Activated naive CD4-positive, alpha-beta T cell treated with anti-CD3 and anti-CD28 coated beads, Interleukin-2, amount 50 U/mL, for 24 hours (primary cell): Measurements from ENCODE around the gene KIAA1549.
A peak's percentile ranks its signal among the peaks of the same experiment; 100 is the strongest.

Source experiments
- H3K27ac Mint-ChIP-seq: one replicate; pipeline ENCODE4 v1.8.0; 2021; ENCODE audit warnings: mild to moderate bottlenecking, mixed read lengths
- H3K27me3 Mint-ChIP-seq: one replicate; pipeline ENCODE4 v1.8.0; 2021; ENCODE audit warnings: mixed read lengths
- H3K36me3 Mint-ChIP-seq: one replicate; pipeline ENCODE4 v1.8.0; 2021; ENCODE audit warnings: mixed read lengths
- H3K4me1 Mint-ChIP-seq: one replicate; pipeline ENCODE4 v1.8.0; 2021; ENCODE audit warnings: mixed read lengths
- H3K4me3 Mint-ChIP-seq: one replicate; pipeline ENCODE4 v1.8.0; 2021; ENCODE audit warnings: mild to moderate bottlenecking, mixed read lengths
- H3K9me3 Mint-ChIP-seq: one replicate; pipeline ENCODE4 v1.8.0; 2021; ENCODE audit warnings: mixed read lengths

The KIAA1549 gene

GRCh38 chr7:138911007-138911406 lies 70.2 kb downstream of the KIAA1549 start:
- H3K27ac Mint-ChIP-seq = no peak overlapping the region
- H3K9me3 Mint-ChIP-seq = no peaks in the 10 kb centered on the region
- H3K36me3 Mint-ChIP-seq = no peaks in the 10 kb centered on the region
- H3K4me3 Mint-ChIP-seq = no peak overlapping the region
- H3K27me3 Mint-ChIP-seq = no peaks in the 10 kb centered on the region
- no peaks in the 10 kb centered on the region for H3K4me1 Mint-ChIP-seq

- H3K4me3 Mint-ChIP-seq = no peak overlapping the region
- no peaks in the 10 kb centered on the region for H3K27me3 Mint-ChIP-seq
- peaks cover 20% of the 10 kb centered on the region for H3K4me1 Mint-ChIP-seq
- H3K36me3 Mint-ChIP-seq = no peaks in the 10 kb centered on the region
- no peak overlapping the region for H3K27ac Mint-ChIP-seq
- H3K9me3 Mint-ChIP-seq = no peaks in the 10 kb centered on the region
Measured at GRCh38 chr7:138907850-138908249, 73.3 kb downstream of the KIAA1549 start.

- no peak overlapping the region for H3K4me3 Mint-ChIP-seq
- H3K27ac Mint-ChIP-seq = no peak overlapping the region
- no peaks in the 10 kb centered on the region for H3K27me3 Mint-ChIP-seq
- H3K4me1 Mint-ChIP-seq = peaks cover 25% of the 10 kb centered on the region
- H3K36me3 Mint-ChIP-seq = no peaks in the 10 kb centered on the region
- H3K9me3 Mint-ChIP-seq = no peaks in the 10 kb centered on the region
Measured at GRCh38 chr7:138907201-138907847, 73.9 kb downstream of the KIAA1549 start.

GRCh38 chr7:138903859-138904435 lies 77.2 kb downstream of the KIAA1549 start:
- Mint-ChIP-seq H3K4me1 (peaks cover 43% of the 10 kb centered on the region), H3K27ac (no peak overlapping the region), H3K9me3 (no peaks in the 10 kb centered on the region), H3K27me3 (no peaks in the 10 kb centered on the region), H3K4me3 (peak overlapping the region; percentile 87), H3K36me3 (no peaks in the 10 kb centered on the region)

- no peaks in the 10 kb centered on the region for H3K36me3 Mint-ChIP-seq
- peaks cover 50% of the 10 kb centered on the region for H3K4me1 Mint-ChIP-seq
- peak overlapping the region; percentile 94 for H3K27ac Mint-ChIP-seq
- H3K4me3 Mint-ChIP-seq = peak overlapping the region; percentile 87
- no peaks in the 10 kb centered on the region for H3K27me3 Mint-ChIP-seq
- no peaks in the 10 kb centered on the region for H3K9me3 Mint-ChIP-seq
Measured at GRCh38 chr7:138903186-138903820, 77.9 kb downstream of the KIAA1549 start.

- Mint-ChIP-seq H3K27ac (no peak overlapping the region), H3K4me3 (peak overlapping the region; percentile 83), H3K4me1 (peaks cover 56% of the 10 kb centered on the region), H3K9me3 (no peaks in the 10 kb centered on the region), H3K36me3 (no peaks in the 10 kb centered on the region), H3K27me3 (no peaks in the 10 kb centered on the region)
Measured at GRCh38 chr7:138902161-138902560, 79.0 kb downstream of the KIAA1549 start.

- Mint-ChIP-seq H3K36me3 (no peaks in the 10 kb centered on the region), H3K27ac (no peak overlapping the region), H3K4me3 (no peak overlapping the region), H3K4me1 (peaks cover 56% of the 10 kb centered on the region), H3K9me3 (no peaks in the 10 kb centered on the region), H3K27me3 (no peaks in the 10 kb centered on the region)
Measured at GRCh38 chr7:138900035-138900828, 81.0 kb downstream of the KIAA1549 start.

GRCh38 chr7:138898802-138899201 lies 82.4 kb downstream of the KIAA1549 start:
- no peaks in the 10 kb centered on the region for H3K36me3 Mint-ChIP-seq
- no peaks in the 10 kb centered on the region for H3K9me3 Mint-ChIP-seq
- H3K27ac Mint-ChIP-seq = no peak overlapping the region
- no peaks in the 10 kb centered on the region for H3K27me3 Mint-ChIP-seq
- no peak overlapping the region for H3K4me3 Mint-ChIP-seq
- H3K4me1 Mint-ChIP-seq = peaks cover 45% of the 10 kb centered on the region

- Mint-ChIP-seq H3K4me3 (peak overlapping the region; percentile 56), H3K36me3 (no peaks in the 10 kb centered on the region), H3K27ac (peak overlapping the region; percentile 43), H3K9me3 (no peaks in the 10 kb centered on the region), H3K27me3 (no peaks in the 10 kb centered on the region), H3K4me1 (peaks cover 40% of the 10 kb centered on the region)
Measured at GRCh38 chr7:138898255-138898654, 82.9 kb downstream of the KIAA1549 start.

GRCh38 chr7:138895679-138896078 lies 85.5 kb downstream of the KIAA1549 start:
- Mint-ChIP-seq H3K36me3 (no peaks in the 10 kb centered on the region), H3K4me1 (peaks cover 19% of the 10 kb centered on the region), H3K4me3 (no peak overlapping the region), H3K9me3 (no peaks in the 10 kb centered on the region), H3K27me3 (peaks cover 1% of the 10 kb centered on the region), H3K27ac (no peak overlapping the region)

- H3K4me1 Mint-ChIP-seq = peaks cover 5% of the 10 kb centered on the region
- H3K27ac Mint-ChIP-seq = no peak overlapping the region
- H3K4me3 Mint-ChIP-seq = no peak overlapping the region
- H3K9me3 Mint-ChIP-seq = no peaks in the 10 kb centered on the region
- no peaks in the 10 kb centered on the region for H3K36me3 Mint-ChIP-seq
- peaks cover 1% of the 10 kb centered on the region for H3K27me3 Mint-ChIP-seq
Measured at GRCh38 chr7:138893258-138893657, 87.9 kb downstream of the KIAA1549 start.

GRCh38 chr7:138892812-138893211 lies 88.4 kb downstream of the KIAA1549 start:
- Mint-ChIP-seq H3K27me3 (peaks cover 1% of the 10 kb centered on the region), H3K4me3 (no peak overlapping the region), H3K36me3 (no peaks in the 10 kb centered on the region)

GRCh38 chr7:138892006-138892630 lies 89.1 kb downstream of the KIAA1549 start:
- Mint-ChIP-seq H3K27ac (no peak overlapping the region), H3K36me3 (no peaks in the 10 kb centered on the region), H3K4me3 (no peak overlapping the region), H3K4me1 (peaks cover 3% of the 10 kb centered on the region), H3K9me3 (no peaks in the 10 kb centered on the region), H3K27me3 (peaks cover 1% of the 10 kb centered on the region)

More at GRCh38 chr7:138892812-138893211, 88.4 kb downstream of the KIAA1549 start:
- H3K4me1 Mint-ChIP-seq = peaks cover under 1% of the 10 kb centered on the region
- no peak overlapping the region for H3K27ac Mint-ChIP-seq
- H3K9me3 Mint-ChIP-seq = no peaks in the 10 kb centered on the region

GRCh38 chr7:138891446-138891810 lies 89.8 kb downstream of the KIAA1549 start:
- Mint-ChIP-seq H3K36me3 (no peaks in the 10 kb centered on the region), H3K4me3 (no peak overlapping the region), H3K9me3 (no peaks in the 10 kb centered on the region), H3K27ac (no peak overlapping the region), H3K4me1 (peaks cover 6% of the 10 kb centered on the region), H3K27me3 (peaks cover 1% of the 10 kb centered on the region)
